Activated T-helper 1 cell treated with anti-CD3 and anti-CD28 coated beads, Interleukin-12 subunit alpha, Interleukin-12 subunit beta, Interleukin-2, Interleukin-4 antibody, amounts not matched to agents 30 ng/mL and 10 ng/mL and 1 ng/mL, durations not matched to agents 14 hours and 24 hours and 36 hours (primary cell): ENCODE results near the gene LIPT2. TPM values are rescaled to one million over a fixed set of nuclear protein-coding genes. Genes with fewer than 3 reads are reported as not detected.

Experiments
- DNase-seq: peaks from one replicate; pipeline ENCODE4 v3.0.0; 2021; ENCODE audit warnings: low spot score
- H3K27ac Mint-ChIP-seq: one replicate; pipeline ENCODE4 v1.8.0; 2021; ENCODE audit warnings: mild to moderate bottlenecking, mixed read lengths
- H3K27me3 Mint-ChIP-seq: one replicate; pipeline ENCODE4 v1.8.0; 2022; ENCODE audit warnings: mild to moderate bottlenecking, moderate library complexity, mixed read lengths; ENCODE audit not compliant: insufficient read depth
- H3K36me3 Mint-ChIP-seq: one replicate; pipeline ENCODE4 v1.8.0; 2021; ENCODE audit warnings: low read depth, mixed read lengths
- H3K4me1 Mint-ChIP-seq: one replicate; pipeline ENCODE4 v1.8.0; 2021; ENCODE audit warnings: low read depth, mixed read lengths
- H3K4me3 Mint-ChIP-seq: one replicate; pipeline ENCODE4 v1.8.0; 2021; ENCODE audit warnings: mild to moderate bottlenecking, moderate library complexity, mixed read lengths
- H3K9me3 Mint-ChIP-seq: one replicate; pipeline ENCODE4 v1.8.0; 2021; ENCODE audit warnings: mixed read lengths
- intact Hi-C: fragments of 100-400 bp; cut with micrococcal nuclease; formaldehyde crosslinking; loops from one replicate; pipeline ENCODE4 v1.15.1; 2024
- total RNA-seq: library from RNA; stranded (reverse); gene quantifications from 2 replicates; pipeline ENCODE4 v1.2.3, GENCODE V29; 2022

The LIPT2 gene
- total RNA-seq, 1 donor from 2014 or later = 3.4 TPM

- peak; percentile 23 for DNase-seq
- Mint-ChIP-seq H3K36me3 (no peaks in the 10 kb centered on the region), H3K4me1 (peaks cover 7% of the 10 kb centered on the region), H3K27ac (no peak overlapping the region), H3K4me3 (no peak overlapping the region), H3K9me3 (no peaks in the 10 kb centered on the region), H3K27me3 (peaks cover 12% of the 10 kb centered on the region)
- intact Hi-C loops = loop anchor here (1.0 to 2.0 kb wide), 4 partner anchors 39 to 417 kb away; partner anchors contain the start of gene LIPT2
These were observed 40.0 kb downstream of the LIPT2 start for GRCh38 chr11:74453373-74453975.

- no peak overlapping the region for H3K4me3 Mint-ChIP-seq
- H3K27ac Mint-ChIP-seq = no peak overlapping the region
- no peaks in the 10 kb centered on the region for H3K36me3 Mint-ChIP-seq
- no peak for DNase-seq
- intact Hi-C loops = loop anchor here (2.0 kb wide), 3 partner anchors 40 to 418 kb away; partner anchors contain the start of gene LIPT2
- H3K4me1 Mint-ChIP-seq = peaks cover 7% of the 10 kb centered on the region
- H3K27me3 Mint-ChIP-seq = peaks cover 12% of the 10 kb centered on the region
- no peaks in the 10 kb centered on the region for H3K9me3 Mint-ChIP-seq
These were observed 41.2 kb downstream of the LIPT2 start for GRCh38 chr11:74452366-74452765.

- Mint-ChIP-seq H3K9me3 (no peaks in the 10 kb centered on the region), H3K27me3 (peaks cover 13% of the 10 kb centered on the region), H3K4me1 (peaks cover 7% of the 10 kb centered on the region), H3K4me3 (no peak overlapping the region), H3K27ac (no peak overlapping the region), H3K36me3 (no peaks in the 10 kb centered on the region)
- intact Hi-C loops = no loop called here
- DNase-seq = no peak
These were observed 43.2 kb downstream of the LIPT2 start for GRCh38 chr11:74450318-74450717.

GRCh38 chr11:74449369-74449931 lies 44.1 kb downstream of the LIPT2 start:
- H3K4me1 Mint-ChIP-seq = peaks cover 7% of the 10 kb centered on the region
- intact Hi-C loops = loop anchor here (1.0 to 2.0 kb wide), 5 partner anchors 51 to 485 kb away; partner anchors contain the start of gene PGM2L1
- H3K27ac Mint-ChIP-seq = no peak overlapping the region
- H3K9me3 Mint-ChIP-seq = no peaks in the 10 kb centered on the region
- H3K27me3 Mint-ChIP-seq = peaks cover 12% of the 10 kb centered on the region
- peak; percentile 12 for DNase-seq
- H3K36me3 Mint-ChIP-seq = no peaks in the 10 kb centered on the region
- H3K4me3 Mint-ChIP-seq = no peak overlapping the region

- no peak overlapping the region for H3K27ac Mint-ChIP-seq
- H3K36me3 Mint-ChIP-seq = no peaks in the 10 kb centered on the region
- no peaks in the 10 kb centered on the region for H3K9me3 Mint-ChIP-seq
- H3K4me3 Mint-ChIP-seq = no peak overlapping the region
- DNase-seq = no peak
- H3K27me3 Mint-ChIP-seq = peaks cover 9% of the 10 kb centered on the region
- intact Hi-C loops = loop anchor here (2.0 kb wide), 1 partner anchor 49 kb away; the partner anchor contains the start of gene PGM2L1
- peaks cover 7% of the 10 kb centered on the region for H3K4me1 Mint-ChIP-seq
These were observed 45.8 kb downstream of the LIPT2 start for GRCh38 chr11:74447720-74448119.

- Mint-ChIP-seq H3K27me3 (peaks cover 11% of the 10 kb centered on the region), H3K4me1 (peaks cover 7% of the 10 kb centered on the region), H3K9me3 (no peaks in the 10 kb centered on the region), H3K4me3 (no peak overlapping the region), H3K27ac (no peak overlapping the region), H3K36me3 (no peaks in the 10 kb centered on the region)
- DNase-seq = no peak
- intact Hi-C loops = no loop called here
These were observed 47.0 kb downstream of the LIPT2 start for GRCh38 chr11:74446532-74446938.

GRCh38 chr11:74444173-74444826 lies 49.2 kb downstream of the LIPT2 start:
- no peak for DNase-seq
- H3K27ac Mint-ChIP-seq = no peak overlapping the region

GRCh38 chr11:74443071-74443864 lies 50.3 kb downstream of the LIPT2 start:
- intact Hi-C loops = no loop called here
- H3K27me3 Mint-ChIP-seq = peaks cover 5% of the 10 kb centered on the region

More at GRCh38 chr11:74444173-74444826, 49.2 kb downstream of the LIPT2 start:
- peaks cover 16% of the 10 kb centered on the region for H3K9me3 Mint-ChIP-seq
- intact Hi-C loops = no loop called here
- H3K4me3 Mint-ChIP-seq = no peak overlapping the region
- H3K4me1 Mint-ChIP-seq = peaks cover 3% of the 10 kb centered on the region
- no peaks in the 10 kb centered on the region for H3K36me3 Mint-ChIP-seq
- peaks cover 7% of the 10 kb centered on the region for H3K27me3 Mint-ChIP-seq

GRCh38 chr11:74442636-74443035 lies 50.9 kb downstream of the LIPT2 start:
- intact Hi-C loops = no loop called here
- Mint-ChIP-seq H3K36me3 (no peaks in the 10 kb centered on the region), H3K27me3 (peaks cover 5% of the 10 kb centered on the region), H3K4me1 (no peaks in the 10 kb centered on the region), H3K9me3 (peaks cover 16% of the 10 kb centered on the region), H3K4me3 (no peak overlapping the region), H3K27ac (no peak overlapping the region)
- no peak for DNase-seq

More at GRCh38 chr11:74443071-74443864, 50.3 kb downstream of the LIPT2 start:
- DNase-seq = no peak
- Mint-ChIP-seq H3K4me3 (no peak overlapping the region), H3K27ac (no peak overlapping the region), H3K9me3 (peaks cover 16% of the 10 kb centered on the region), H3K36me3 (no peaks in the 10 kb centered on the region), H3K4me1 (no peaks in the 10 kb centered on the region)

Other genes starting within 250 kb of the LIPT2 start
- not detected in 2 replicates for gene P4HA3, start 182.1 kb downstream of the LIPT2 start, total RNA-seq
- 4.0 and 4.5 TPM in 2 replicates for gene PGM2L1, start 95.3 kb downstream of the LIPT2 start, total RNA-seq
- not detected in 2 replicates for gene KCNE3, start 26.2 kb downstream of the LIPT2 start, total RNA-seq
- 50.1 and 52.7 TPM in 2 replicates for gene POLD3, start 98.9 kb upstream of the LIPT2 start, total RNA-seq
- not detected in 2 replicates for gene CHRDL2, start 237.7 kb upstream of the LIPT2 start, total RNA-seq